Measurements from ENCODE around the gene ATP10A. TPM values are rescaled to one million over a fixed set of nuclear protein-coding genes. Genes with fewer than 3 reads are reported as not detected.

The ATP10A gene
- polyA plus RNA-seq, 1 donor from 2014 or later = not detected

GRCh38 chr15:25694823-25695312 is 168.3 kb downstream of the ATP10A start:
- Histone ChIP-seq H3K79me2 (replicated peaks; ENCODE audit: insufficient read depth, low read length) (no peaks in the 10 kb centered on the region), H3K36me3 (ENCODE audit: insufficient read depth, low read length) (no peaks in the 10 kb centered on the region), H2AFZ (ENCODE audit: low read depth, low read length) (no peak overlapping the region), H3K4me2 (ENCODE audit: low read length) (no peak overlapping the region), H3K27ac (ENCODE audit: low read length) (no peak overlapping the region), H3K9ac (ENCODE audit: low read length) (no peak overlapping the region), H3F3A (ENCODE audit: insufficient read depth, low read length, poor library complexity, severe bottlenecking) (no peaks in the 10 kb centered on the region), H3K9me3 (ENCODE audit: low read length) (no peaks in the 10 kb centered on the region), H4K20me1 (ENCODE audit: insufficient read depth) (no peaks in the 10 kb centered on the region), H3K27me3 (ENCODE audit: insufficient read depth, low read depth, low read length) (no peaks in the 10 kb centered on the region), H3K4me3 (ENCODE audit: low read length) (no peak overlapping the region), H3K9me2 (ENCODE audit: insufficient read depth, low read length) (no peaks in the 10 kb centered on the region)
- no peak for TF ChIP-seq MXI1 (conservative IDR thresholded peaks at IDR 0.05; ENCODE audit: poor library complexity, severe bottlenecking)

- TF ChIP-seq EZH2 (IDR thresholded peaks at IDR 0.05; ENCODE audit: borderline replicate concordance, insufficient read depth, low read length, poor library complexity, severe bottlenecking) (no peak), REST (IDR thresholded peaks at IDR 0.05; ENCODE audit: borderline replicate concordance) (no peak), POLR2AphosphoS5 (IDR thresholded peaks at IDR 0.05) (no peak), MXI1 (conservative IDR thresholded peaks at IDR 0.05; ENCODE audit: poor library complexity, severe bottlenecking) (no peak), RAD21 (conservative IDR thresholded peaks at IDR 0.05) (no peak), TAF1 (IDR thresholded peaks at IDR 0.05; ENCODE audit: low read depth) (no peak), EP300 (conservative IDR thresholded peaks at IDR 0.05; ENCODE audit: poor library complexity, severe bottlenecking) (no peak), CTCF (IDR thresholded peaks at IDR 0.05; ENCODE audit: poor library complexity, severe bottlenecking) (no peak), SMC3 (conservative IDR thresholded peaks at IDR 0.05; ENCODE audit: poor library complexity) (no peak)
- no peak overlapping the region for H3K4me2 ChIP-seq (ENCODE audit: low read length)
- no peaks in the 10 kb centered on the region for H3F3A ChIP-seq (ENCODE audit: insufficient read depth, low read length, poor library complexity, severe bottlenecking)
Observed at GRCh38 chr15:25694239-25694584, 168.9 kb downstream of the ATP10A start.

More at GRCh38 chr15:25694239-25694584, 168.9 kb downstream of the ATP10A start:
- H3K9me2 ChIP-seq (ENCODE audit: insufficient read depth, low read length) = no peaks in the 10 kb centered on the region
- no peak overlapping the region for H3K4me3 ChIP-seq (ENCODE audit: low read length)
- H3K9me3 ChIP-seq (ENCODE audit: low read length) = no peaks in the 10 kb centered on the region
- no peak overlapping the region for H3K9ac ChIP-seq (ENCODE audit: low read length)
- no peaks in the 10 kb centered on the region for H3K36me3 ChIP-seq (ENCODE audit: insufficient read depth, low read length)
- no peaks in the 10 kb centered on the region for H3K27me3 ChIP-seq (ENCODE audit: insufficient read depth, low read depth, low read length)
- H2AFZ ChIP-seq (ENCODE audit: low read depth, low read length) = no peak overlapping the region
- no peaks in the 10 kb centered on the region for H3K79me2 ChIP-seq (replicated peaks; ENCODE audit: insufficient read depth, low read length)
- H4K20me1 ChIP-seq (ENCODE audit: insufficient read depth) = no peaks in the 10 kb centered on the region
- no peak overlapping the region for H3K27ac ChIP-seq (ENCODE audit: low read length)

All from neural cell (in vitro differentiated cells).